IMR-90 (cell line): ENCODE measurements around the gene KRT10. TPM values are rescaled to one million over a fixed set of nuclear protein-coding genes. Genes with fewer than 3 reads are reported as not detected.

ENCODE experiments used
- ATAC-seq: fragments of 200-7000 bp; cut with Tn5 transposase; 2 replicates; pipeline ENCODE4 v1.9.1; 2020; ENCODE audit warnings: low read depth, mild to moderate bottlenecking, moderate library complexity
- BruUV-seq: library from RNA; stranded (reverse); fragments of 400-500 nt; replicated peaks from 2 replicates; lab custom pipeline; 2021; lab: Mats Ljungman, UMichigan
- CTCF ChIA-PET: fragments of 300-600 bp; formaldehyde crosslinking; extraction: SDS; loops from one replicate; lab custom pipeline; 2021; ENCODE audit warnings: antibody characterized with exemption; lab: Yijun Ruan, JAX
- POLR2A ChIA-PET: fragments of 300-600 bp; sonication (Branson Sonifier 250); formaldehyde crosslinking; loops from one replicate; lab custom pipeline; 2022; ENCODE audit warnings: antibody characterized with exemption; ENCODE audit not compliant: unreplicated experiment; lab: Charles Lee
- DNase-seq: peaks from one replicate; pipeline ENCODE4 v3.0.0; 2013
- H2AFZ ChIP-seq: replicated peaks from 2 replicates; pipeline ENCODE3; 2013; ENCODE audit warnings: low read length, mild to moderate bottlenecking; ENCODE audit not compliant: poor library complexity
- H2AK5ac ChIP-seq: 2 replicates; pipeline ENCODE4 v1.6.1; 2013; ENCODE audit warnings: low read depth, low read length, inconsistent platforms
- H2AK9ac ChIP-seq: replicated peaks from 2 replicates; pipeline ENCODE3; 2013; ENCODE audit warnings: mild to moderate bottlenecking, low read depth, low read length, moderate library complexity; ENCODE audit not compliant: poor library complexity
- H2BK120ac ChIP-seq: 2 replicates; pipeline ENCODE4 v1.6.1; 2013; ENCODE audit warnings: low read depth, low read length, inconsistent platforms
- H2BK15ac ChIP-seq: 3 replicates; pipeline ENCODE4 v1.6.1; 2013; ENCODE audit warnings: low read depth, low read length, inconsistent platforms
- H2BK20ac ChIP-seq: 2 replicates; pipeline ENCODE4 v1.6.1; 2013; ENCODE audit warnings: low read depth, mild to moderate bottlenecking, inconsistent platforms, low read length, moderate library complexity
- H2BK5ac ChIP-seq: 2 replicates; pipeline ENCODE4 v1.6.1; 2013; ENCODE audit warnings: mild to moderate bottlenecking, low read depth, low read length, inconsistent platforms; ENCODE audit not compliant: poor library complexity, severe bottlenecking
- H3K14ac ChIP-seq: replicated peaks from 2 replicates; pipeline ENCODE4 v1.6.1; 2013; ENCODE audit warnings: low read depth, low read length, inconsistent platforms
- H3K18ac ChIP-seq: 2 replicates; pipeline ENCODE4 v1.6.1; 2013; ENCODE audit warnings: low read depth, low read length, control low read depth
- H3K23ac ChIP-seq: 2 replicates; pipeline ENCODE4 v1.6.1; 2013; ENCODE audit warnings: low read depth, low read length, inconsistent platforms
- H3K27ac ChIP-seq: 2 replicates; pipeline ENCODE4 v1.5.1; 2013; ENCODE audit warnings: mild to moderate bottlenecking, control low read depth, low read length; ENCODE audit not compliant: insufficient read depth
- H3K27me3 ChIP-seq: 2 replicates; pipeline ENCODE4 v1.6.1; 2013; ENCODE audit warnings: low read length; ENCODE audit not compliant: control insufficient read depth, insufficient read depth
- H3K36me3 ChIP-seq: 2 replicates; pipeline ENCODE4 v1.6.1; 2013; ENCODE audit warnings: low read length, mixed read lengths; ENCODE audit not compliant: control insufficient read depth, insufficient read depth
- H3K4ac ChIP-seq: 2 replicates; pipeline ENCODE4 v1.6.1; 2013; ENCODE audit warnings: low read depth, low read length, inconsistent platforms
- H3K4me1 ChIP-seq: 2 replicates; pipeline ENCODE4 v1.6.1; 2013; ENCODE audit warnings: low read length, mixed read lengths; ENCODE audit not compliant: control insufficient read depth, insufficient read depth
- H3K4me2 ChIP-seq: 2 replicates; pipeline ENCODE4 v1.6.1; 2013; ENCODE audit warnings: low read depth, mild to moderate bottlenecking, control low read depth, low read length, moderate library complexity
- H3K4me3 ChIP-seq: 2 replicates; pipeline ENCODE4 v1.5.1; 2013; ENCODE audit warnings: low read depth, mild to moderate bottlenecking, control low read depth, low read length, moderate library complexity; ENCODE audit not compliant: insufficient read depth
- H3K56ac ChIP-seq: 2 replicates; pipeline ENCODE4 v1.6.1; 2013; ENCODE audit warnings: low read length, inconsistent platforms; ENCODE audit not compliant: insufficient read depth; ENCODE audit errors: extremely low read depth
- H3K79me1 ChIP-seq, 2 experiments: 2 replicates each; pipeline ENCODE4 v1.6.1; 2013; ENCODE audit warnings: low read length in 2 of 2, inconsistent platforms in 1 of 2, low read depth in 1 of 2
- H3K9ac ChIP-seq: 2 replicates; pipeline ENCODE4 v1.6.1; 2013; ENCODE audit warnings: low read depth, low read length, control low read depth
- H3K9me1 ChIP-seq: 2 replicates; pipeline ENCODE4 v1.6.1; 2013; ENCODE audit warnings: low read length, inconsistent platforms; ENCODE audit not compliant: insufficient read depth
- H3K9me3 ChIP-seq: 2 replicates; pipeline ENCODE4 v1.6.1; 2013; ENCODE audit warnings: low read length; ENCODE audit not compliant: control insufficient read depth, insufficient read depth
- H4K20me1 ChIP-seq: 2 replicates; pipeline ENCODE4 v1.6.1; 2013; ENCODE audit warnings: low read length, inconsistent platforms; ENCODE audit not compliant: insufficient read depth
- H4K5ac ChIP-seq: 2 replicates; pipeline ENCODE4 v1.6.1; 2013; ENCODE audit warnings: mild to moderate bottlenecking, low read depth, low read length, control low read depth
- H4K8ac ChIP-seq, 2 experiments: 2 replicates each; pipeline ENCODE4 v1.6.1; 2013; ENCODE audit warnings: low read depth in 2 of 2, low read length in 2 of 2, control low read depth in 1 of 2, inconsistent platforms in 1 of 2
- H4K91ac ChIP-seq: 2 replicates; pipeline ENCODE4 v1.6.1; 2013; ENCODE audit warnings: low read depth, low read length, inconsistent platforms; ENCODE audit not compliant: insufficient read depth
- BHLHE40 ChIP-seq: fragments of 150-350 bp; IDR thresholded peaks from 2 replicates; pipeline ENCODE4 v1.6.1; 2016; ENCODE audit warnings: mild to moderate bottlenecking, low read depth, low read length
- CTCF ChIP-seq: conservative IDR thresholded peaks from 2 replicates; pipeline ENCODE4 v1.5.1; 2012; ENCODE audit warnings: mild to moderate bottlenecking, low read depth, low read length, improper control_type of control experiment
- FOS ChIP-seq: fragments of 150-350 bp; IDR thresholded peaks from 2 replicates; pipeline ENCODE4 v1.6.1; 2016; ENCODE audit warnings: low read depth, low read length
- MAFK ChIP-seq: IDR thresholded peaks from 2 replicates; pipeline ENCODE4 v1.6.1; 2012; ENCODE audit warnings: low read depth, low read length, improper control_type of control experiment
- MXI1 ChIP-seq: IDR thresholded peaks from 2 replicates; pipeline ENCODE4 v1.6.1; 2012; ENCODE audit warnings: low read depth, mild to moderate bottlenecking, low read length, moderate library complexity, borderline replicate concordance
- NFE2L2 ChIP-seq: fragments of 150-350 bp; IDR thresholded peaks from 2 replicates; pipeline ENCODE4 v1.6.1; 2016; ENCODE audit warnings: low read depth, mild to moderate bottlenecking, low read length
- POLR2A ChIP-seq: IDR thresholded peaks from 2 replicates; pipeline ENCODE4 v1.6.1; 2012; ENCODE audit warnings: mild to moderate bottlenecking, low read depth, low read length
- RAD21 ChIP-seq: IDR thresholded peaks from 2 replicates; pipeline ENCODE4 v1.6.1; 2012; ENCODE audit warnings: low read length, improper control_type of control experiment
- RCOR1 ChIP-seq: IDR thresholded peaks from 2 replicates; pipeline ENCODE4 v1.6.1; 2012; ENCODE audit warnings: mild to moderate bottlenecking, low read length, improper control_type of control experiment; ENCODE audit not compliant: insufficient replicate concordance
- RFX5 ChIP-seq: IDR thresholded peaks from 2 replicates; pipeline ENCODE4 v1.8.0; 2012; ENCODE audit warnings: low read depth, mild to moderate bottlenecking, low read length, moderate library complexity
- SMC3 ChIP-seq: fragments of 150-350 bp; IDR thresholded peaks from 2 replicates; pipeline ENCODE4 v1.6.1; 2016; ENCODE audit warnings: low read depth, mild to moderate bottlenecking, antibody characterized with exemption, low read length, moderate library complexity
- USF2 ChIP-seq: fragments of 150-350 bp; IDR thresholded peaks from 2 replicates; pipeline ENCODE4 v1.6.1; 2017; ENCODE audit warnings: mild to moderate bottlenecking, antibody characterized with exemption, low read length, low read depth
- WGBS, 2 experiments: methylation state at CpG; one replicate each; pipeline versions ENCODE4 v1.1.5 to v1.1.7; 2013; ENCODE audit warnings: missing lambda C conversion rate in 2 of 2; ENCODE audit not compliant: insufficient read length in 1 of 2; ENCODE audit errors: extremely low coverage in 2 of 2; 5-methylcytosine and 5-hydroxymethylcytosine counted together
- dilution Hi-C: fragments of 300-500 bp; cut with HindIII; formaldehyde crosslinking; loops from one replicate; pipeline ENCODE4 v1.14.3; 2018; ENCODE audit warnings: low sequenced_read_pairs; ENCODE audit not compliant: unreplicated experiment
- in situ Hi-C: fragments of 300-500 bp; cut with MboI; formaldehyde crosslinking; loops from 3 replicates; pipeline ENCODE4 v1.14.3; 2019; ENCODE audit warnings: low sequenced_read_pairs, inconsistent platforms, mixed read lengths
- intact Hi-C: fragments of 100-400 bp; cut with micrococcal nuclease; formaldehyde crosslinking; loops from 2 replicates; pipeline ENCODE4 v1.10.0; 2022
- polyA plus RNA-seq, 3 experiments: library from polyadenylated mRNA; depleted of rRNA; stranded (reverse); fragments of >200 nt; gene quantifications; 2 replicates each; pipeline ENCODE4 v1.2.3, GENCODE V29; 2012; ENCODE audit warnings: low replicate concordance in 1 of 3
- total RNA-seq: library from RNA; depleted of rRNA; stranded (reverse); fragments of >200 nt; gene quantifications from 2 replicates; pipeline ENCODE4 v1.2.3, GENCODE V29; 2012

KRT10 gene
- total and polyA plus RNA-seq, 2 of the 4 experiments (the other 2 are of a cell fraction) = 0.18 to 18.3 TPM

GRCh38 chr17:40794466-40794865, 27.9 kb downstream of the KRT10 start:
- Histone ChIP-seq H3K36me3 (no peaks in the 10 kb centered on the region), H4K20me1 (no peaks in the 10 kb centered on the region), H4K8ac (no peak overlapping the region), H2AFZ (no peak overlapping the region), H3K9me1 (no peaks in the 10 kb centered on the region), H3K56ac (no peak overlapping the region), H2BK15ac (no peak overlapping the region), H4K5ac (no peak overlapping the region), H3K9me3 (no peaks in the 10 kb centered on the region), H3K14ac (no peak overlapping the region), H3K79me1 (no peaks in the 10 kb centered on the region), H3K18ac (no peak overlapping the region), H2AK5ac (no peak overlapping the region), H2BK20ac (no peak overlapping the region), H2AK9ac (no peak overlapping the region), H2BK5ac (no peak overlapping the region), H3K27ac (no peak overlapping the region), H3K23ac (no peak overlapping the region), H3K27me3 (peaks cover 39% of the 10 kb centered on the region), H3K9ac (no peak overlapping the region), H2BK120ac (no peak overlapping the region), H3K4me3 (no peak overlapping the region), H4K91ac (no peak overlapping the region), H3K4me2 (no peak overlapping the region), H3K4me1 (no peaks in the 10 kb centered on the region), H3K4ac (no peak overlapping the region)
- BruUV-seq = no TSS peak
- DNase-seq = no peak
- intact Hi-C loops = loop anchor here (10.0 kb wide), 1 partner anchor 430 kb away; the partner anchor contains the start of gene GJD3
- ChIA-PET POLR2A (no interaction called here), CTCF (no interaction called here)
- WGBS, 2 experiments = no CpG with 5 or more reads among the region's 2 CpGs
- in situ Hi-C loops = loop anchor here (5.0 to 25.0 kb wide), 2 partner anchors 177 to 432 kb away; partner anchors contain the start of gene GJD3
- dilution Hi-C loops = no loop called here
- TF ChIP-seq USF2 (no peak), FOS (no peak), RAD21 (no peak), RFX5 (no peak), CTCF (no peak), SMC3 (no peak), BHLHE40 (no peak), MXI1 (no peak), RCOR1 (no peak), MAFK (no peak), POLR2A (no peak), NFE2L2 (no peak)
- no peak for ATAC-seq
